Heart right ventricle (tissue), 16 donors: ENCODE measurements around the gene MAPRE3. TPM values are rescaled to one million over a fixed set of nuclear protein-coding genes. Genes with fewer than 3 reads are reported as not detected.

Source experiments
- ATAC-seq, 8 donors: fragments of 200-7000 bp; cut with Tn5 transposase; one replicate each; pipeline ENCODE4 v1.9.1; 2020; ENCODE audit warnings: mild to moderate bottlenecking in 8 of 8, moderate library complexity in 8 of 8, moderate number of reproducible peaks in 1 of 8
- DNase-seq, 2 donors: peaks; one replicate each; pipeline ENCODE4 v3.0.0-alpha.2; 2020
- H3K27ac ChIP-seq, 10 donors: fragments of 200-600 bp; sonication (generic) in 2 of 10; one replicate each; pipeline versions ENCODE4 v1.5.0 to v1.8.0; 2020 to 2022; ENCODE audit warnings: mild to moderate bottlenecking in 3 of 10
- H3K27me3 ChIP-seq, 7 donors: fragments of 200-600 bp; one replicate each; pipeline ENCODE4 v1.8.0; 2021 to 2022; ENCODE audit warnings: mild to moderate bottlenecking in 2 of 7
- H3K36me3 ChIP-seq, 9 donors: fragments of 200-600 bp; sonication (generic) in 1 of 9; one replicate each; pipeline versions ENCODE4 v1.5.0 to v1.8.0; 2020 to 2022; ENCODE audit warnings: mild to moderate bottlenecking in 2 of 9
- H3K4me1 ChIP-seq, 9 donors: fragments of 200-600 bp; sonication (generic) in 1 of 9; one replicate each; pipeline versions ENCODE4 v1.5.0 to v1.8.0; 2020 to 2022; ENCODE audit warnings: mild to moderate bottlenecking in 4 of 9
- H3K4me3 ChIP-seq, 10 donors: fragments of 200-600 bp; sonication (generic) in 2 of 10; one replicate each; pipeline versions ENCODE4 v1.5.0 to v1.8.0; 2020 to 2022; ENCODE audit warnings: mild to moderate bottlenecking in 7 of 10, moderate library complexity in 2 of 10
- H3K9me3 ChIP-seq, 11 donors: fragments of 200-600 bp in 10 of 11; sonication (generic) in 2 of 11; one replicate each; pipeline versions ENCODE4 v1.5.0 to v1.8.0; 2013 to 2022; ENCODE audit warnings: mild to moderate bottlenecking in 2 of 11, control low read depth in 1 of 11, moderate library complexity in 1 of 11
- CTCF ChIP-seq, 9 donors: fragments of 200-600 bp; sonication (generic) in 2 of 9; IDR thresholded peaks; one replicate each; pipeline versions ENCODE4 v1.5.0 to v1.8.0; 2021 to 2022; ENCODE audit warnings: antibody characterized with exemption in 9 of 9, mild to moderate bottlenecking in 5 of 9, moderate library complexity in 1 of 9
- WGBS, 2 donors: extraction: QIAGEN DNeasy Blood & Tissue Kit; methylation state at CpG; one replicate each; pipeline ENCODE4 v1.1.7; 2013; ENCODE audit warnings: inconsistent platforms in 1 of 2; 5-methylcytosine and 5-hydroxymethylcytosine counted together
- intact Hi-C, 10 donors: fragments of 100-400 bp; cut with DNase I; formaldehyde crosslinking; loops; one replicate each; pipeline versions ENCODE4 v1.11.1 to v1.14.2; 2022
- polyA plus RNA-seq, 2 donors: library from polyadenylated mRNA; stranded (reverse); fragments of 200-250 nt; gene quantifications; one replicate each; pipeline ENCODE4 v1.2.3, GENCODE V29; 2013
- total RNA-seq, 10 donors: library from RNA; stranded (reverse); fragmentation: NEBNext Ultra II Directional in 3 of 10; extraction: Animal tissue kit (Norgen Biotek cat#: 25700) in 3 of 10; gene quantifications; one replicate each; pipeline versions ENCODE4 v1.2.1 to v1.2.4, GENCODE V29; 2021 to 2023
- donor health status: Arrhythmogenic right ventricular cardiomyopathy.
- donor health status: ischemic (EF 13 %, LVEDD 7.1; RV severe dilation, severe dysfunction).
- donor health status: healthy with polysubstance abuse.
- donor health status: DM: no; HTN: yes; CAD: no.
- donor health status: DM: no; HTN: no; CAD: no.
- donor health status: ischemic (EF 25% LVEDD 6.9; RV normal size, moderate dysfunction).
- donor health status: ischemic (EF 25% LVEDD 5.7; RV mildly dilated, moderate dysfunction).
- donor health status: healthy.
- donor health status: DM: yes; HTN: yes; CAD: no.
- donor health status: Ischemic cardiomyopathy.
- donor health status: ischemic (EF 35%, LVEDD 5.7; RV mildly dilated, moderate dysfunction).
- donor health status: nonischemic (EF 11% LVEDD 7.7; RV severe dilation, severe dysfunction).
- donor health status: DM: yes; HTN: yes; CAD: no.
- donor health status: PGD.
- donor health status: ischemic (EF 29% LVEDD 5.4; RV normal size, mild dysfunction).
- donor health status: nonischemic (EF 23%, LVEDD 6.1; RV moderate dilation, normal function).

Gene MAPRE3
- total and polyA plus RNA-seq, 12 donors, result 23.0 to 68.8 (median 47.2) TPM

GRCh38 chr2:27050281-27050995 lies 80.0 kb downstream of the MAPRE3 start:
- TF ChIP-seq CTCF (IDR thresholded peaks at IDR 0.05), result peak in 8 of 9 donors; percentile 15 to 59 (median 50)
- H3K27me3 ChIP-seq, result no peaks in the 10 kb centered on the region
- no peaks in the 10 kb centered on the region for H3K9me3 ChIP-seq
- H3K4me3 ChIP-seq, result peak overlapping the region; percentile 78 to 97 (median 94)
- peak overlapping the region; percentile 15 to 92 (median 88) for H3K27ac ChIP-seq
- intact Hi-C loops, result loop anchor here in 5 of 10 donors (1.0 to 5.0 kb wide), 4 partner anchors 20 to 37 kb away; partner anchors contain the start of genes KHK (in 5 of the 5) and OST4 (in 2 of the 5)
- H3K4me1 ChIP-seq, result peaks cover 7 to 22% (median 16%) of the 10 kb centered on the region in 9 donors
- DNase-seq (peak; percentile 85 to 95), ATAC-seq (peak; percentile 79 to 94 (median 90))
- 1% methylated on average over 48 of the region's 48 CpGs for WGBS, 2 donors
- peaks cover 0 to 25% (median 15%) of the 10 kb centered on the region in 9 donors for H3K36me3 ChIP-seq

GRCh38 chr2:27050996-27051901 lies 80.8 kb downstream of the MAPRE3 start, which contains the start of gene AGBL5:
AGBL5 (plus strand) TSS chr2:27051668; CDS start chr2:27052959, 1,291 bp downstream.
- peaks cover 7 to 22% (median 16%) of the 10 kb centered on the region in 9 donors for H3K4me1 ChIP-seq
- peak within 1 kb of the TSS; percentile 78 to 97 (median 94) for H3K4me3 ChIP-seq
- peak; percentile 95 to 96 for DNase-seq
- TF ChIP-seq CTCF (IDR thresholded peaks at IDR 0.05), result no peak
- H3K36me3 ChIP-seq, result peaks cover 0 to 34% (median 24%) of the 10 kb centered on the region in 9 donors
- ATAC-seq, result peak; percentile 82 to 91 (median 86)
- no peaks in the 10 kb centered on the region for H3K27me3 ChIP-seq
- H3K9me3 ChIP-seq, result no peaks in the 10 kb centered on the region
- intact Hi-C loops, result loop anchor here in 5 of 10 donors (1.0 to 5.0 kb wide), 5 partner anchors 20 to 36 kb away; partner anchors contain the start of genes KHK (in 5 of the 5) and OST4 (in 3 of the 5)
- peak within 1 kb of the TSS; percentile 15 to 92 (median 88) for H3K27ac ChIP-seq
- WGBS, 2 donors, result 0% methylated on average over 57 to 66 of the region's 67 CpGs

- DNase-seq (peak; percentile 34 to 59), ATAC-seq (peak in 2 of 8 donors; percentile 0)
- no peak for TF ChIP-seq CTCF (IDR thresholded peaks at IDR 0.05)
- WGBS, 2 donors, result 5% methylated on average over 19 to 24 of the region's 24 CpGs
- Histone ChIP-seq H3K9me3 (no peaks in the 10 kb centered on the region), H3K36me3 (peaks cover 0 to 42% (median 24%) of the 10 kb centered on the region in 9 donors), H3K4me1 (peaks cover 7 to 22% (median 16%) of the 10 kb centered on the region in 9 donors), H3K27me3 (no peaks in the 10 kb centered on the region), H3K4me3 (peak overlapping the region; percentile 78 to 97 (median 94)), H3K27ac (peak overlapping the region in 9 of 10 donors; percentile 74 to 92 (median 88))
- intact Hi-C loops, result loop anchor here in 5 of 10 donors (1.0 to 5.0 kb wide), 4 partner anchors 19 to 35 kb away; partner anchors contain the start of genes KHK (in 4 of the 5) and OST4 (in 3 of the 5)
Measured at GRCh38 chr2:27051902-27052645, 81.6 kb downstream of the MAPRE3 start.
